ENCODE measurements around the gene RXRB.

Gene RXRB

GRCh38 chr6:33198159-33198852, 2.2 kb downstream of the RXRB start:
- DNase-seq, result no peak

- DNase-seq, result peak in 22 of 58 donors; percentile 7 to 58 (median 24)
Measured at GRCh38 chr6:33197431-33198048, 2.9 kb downstream of the RXRB start.

GRCh38 chr6:33195304-33196165, 4.9 kb downstream of the RXRB start:
- DNase-seq, result no peak

- DNase-seq, result no peak
Measured at GRCh38 chr6:33194431-33194979, 6.0 kb downstream of the RXRB start.

GRCh38 chr6:33193619-33194018, 6.8 kb downstream of the RXRB start:
- DNase-seq, result no peak

- peak in 52 of 58 donors; percentile 11 to 83 (median 64) for DNase-seq
Measured at GRCh38 chr6:33192671-33193602, 7.5 kb downstream of the RXRB start.

GRCh38 chr6:33192105-33192646, 8.3 kb downstream of the RXRB start, which contains the start of gene COL11A2:
TSS of gene COL11A2 (minus strand) at chr6:33192467. CDS start at chr6:33192240, 227 bp downstream.
- DNase-seq, result no peak

GRCh38 chr6:33191383-33192104, 8.9 kb downstream of the RXRB start:
- peak in 2 of 58 donors; percentile 7 to 31 for DNase-seq

- DNase-seq, result peak in 7 of 58 donors; percentile 11 to 52 (median 24)
Measured at GRCh38 chr6:33190504-33191107, 9.9 kb downstream of the RXRB start.

GRCh38 chr6:33189625-33190448, 10.6 kb downstream of the RXRB start:
- no peak for DNase-seq

GRCh38 chr6:33189164-33189563, 11.3 kb downstream of the RXRB start:
- no peak for DNase-seq

GRCh38 chr6:33187809-33188208, 12.7 kb downstream of the RXRB start:
- DNase-seq, result no peak

- DNase-seq, result no peak
Measured at GRCh38 chr6:33185654-33186187, 14.7 kb downstream of the RXRB start.

- no peak for DNase-seq
Measured at GRCh38 chr6:33185190-33185589, 15.3 kb downstream of the RXRB start.

GRCh38 chr6:33183071-33183683, 17.3 kb downstream of the RXRB start:
- no peak for DNase-seq

- no peak for DNase-seq
Measured at GRCh38 chr6:33181141-33181540, 19.3 kb downstream of the RXRB start.

- DNase-seq, result no peak
Measured at GRCh38 chr6:33178755-33179475, 21.6 kb downstream of the RXRB start.

All from anterior cingulate cortex (tissue), 58 donors.